RWPE2 (cell line): ENCODE data around the gene ANKRD50.

Experiments
- ATAC-seq: fragments of 200-7000 bp; cut with Tn5 transposase; 3 replicates; pipeline ENCODE4 v1.9.1; 2021; ENCODE audit warnings: low read depth
- DNase-seq: peaks from one replicate; pipeline ENCODE4 v3.0.0-alpha.2; 2020; ENCODE audit warnings: low spot score
- H3K27ac ChIP-seq: fragments of 450-650 bp; 2 replicates; pipeline ENCODE4 v1.5.1; 2017; ENCODE audit warnings: mild to moderate bottlenecking; ENCODE audit not compliant: poor library complexity, severe bottlenecking
- H3K27me3 ChIP-seq: fragments of 250-450 bp; sonication (Bioruptor Pico); 2 replicates; pipeline ENCODE4 v1.5.1; 2021; ENCODE audit warnings: mild to moderate bottlenecking, moderate library complexity; ENCODE audit not compliant: insufficient read depth, poor library complexity, severe bottlenecking
- H3K36me3 ChIP-seq: fragments of 250-450 bp; sonication (Bioruptor Pico); 2 replicates; pipeline ENCODE4 v1.5.1; 2020; ENCODE audit warnings: low read depth, mild to moderate bottlenecking, moderate library complexity
- H3K4me1 ChIP-seq: fragments of 250-450 bp; sonication (Bioruptor Pico); 2 replicates; pipeline ENCODE4 v1.5.1; 2021; ENCODE audit warnings: mild to moderate bottlenecking, moderate library complexity; ENCODE audit not compliant: insufficient read depth, poor library complexity, severe bottlenecking
- H3K4me3 ChIP-seq: fragments of 250-450 bp; sonication (Bioruptor Pico); 2 replicates; pipeline ENCODE4 v1.5.1; 2021; ENCODE audit warnings: mild to moderate bottlenecking, moderate library complexity; ENCODE audit not compliant: severe bottlenecking
- H3K9me3 ChIP-seq: fragments of 250-450 bp; sonication (Bioruptor Pico); 2 replicates; pipeline ENCODE4 v1.5.1; 2021; ENCODE audit warnings: mild to moderate bottlenecking, moderate library complexity; ENCODE audit not compliant: severe bottlenecking
- CTCF ChIP-seq: fragments of 450-650 bp; IDR thresholded peaks from one replicate; pipeline ENCODE4 v1.5.1; 2017; ENCODE audit warnings: mild to moderate bottlenecking, moderate library complexity; ENCODE audit not compliant: poor library complexity, severe bottlenecking

The ANKRD50 gene

GRCh38 chr4:124738994-124739393 lies 26.5 kb upstream of the ANKRD50 start:
- Histone ChIP-seq H3K9me3 (no peaks in the 10 kb centered on the region), H3K4me1 (no peaks in the 10 kb centered on the region), H3K36me3 (no peaks in the 10 kb centered on the region), H3K27me3 (no peaks in the 10 kb centered on the region), H3K4me3 (no peak overlapping the region), H3K27ac (no peak overlapping the region)
- ATAC-seq (no peak), DNase-seq (no peak)
- no peak for TF ChIP-seq CTCF

- Histone ChIP-seq H3K9me3 (no peaks in the 10 kb centered on the region), H3K27me3 (no peaks in the 10 kb centered on the region), H3K4me1 (no peaks in the 10 kb centered on the region), H3K4me3 (no peak overlapping the region), H3K36me3 (no peaks in the 10 kb centered on the region), H3K27ac (no peak overlapping the region)
- DNase-seq (no peak), ATAC-seq (no peak)
- no peak for TF ChIP-seq CTCF
Observed at GRCh38 chr4:124737619-124738018, 25.1 kb upstream of the ANKRD50 start.

GRCh38 chr4:124736526-124736925 lies 24.0 kb upstream of the ANKRD50 start:
- TF ChIP-seq CTCF = no peak
- no peak overlapping the region for H3K4me3 ChIP-seq
- no peaks in the 10 kb centered on the region for H3K36me3 ChIP-seq
- H3K4me1 ChIP-seq = no peaks in the 10 kb centered on the region
- H3K27ac ChIP-seq = no peak overlapping the region
- ATAC-seq = no peak
- DNase-seq = no peak
- no peaks in the 10 kb centered on the region for H3K27me3 ChIP-seq
- no peaks in the 10 kb centered on the region for H3K9me3 ChIP-seq

- Histone ChIP-seq H3K36me3 (no peaks in the 10 kb centered on the region), H3K27ac (no peak overlapping the region), H3K4me3 (no peak overlapping the region), H3K9me3 (no peaks in the 10 kb centered on the region), H3K4me1 (peaks cover 4% of the 10 kb centered on the region), H3K27me3 (no peaks in the 10 kb centered on the region)
- no peak for TF ChIP-seq CTCF
- no peak for DNase-seq
- ATAC-seq = no peak
Observed at GRCh38 chr4:124727331-124727890, 14.9 kb upstream of the ANKRD50 start.

GRCh38 chr4:124726269-124726668 lies 13.7 kb upstream of the ANKRD50 start:
- peak overlapping the region; percentile 2 for H3K27ac ChIP-seq
- TF ChIP-seq CTCF = no peak
- ATAC-seq = peak; percentile 55; the same call in 2 of the 3 replicates
- H3K36me3 ChIP-seq = no peaks in the 10 kb centered on the region
- no peaks in the 10 kb centered on the region for H3K9me3 ChIP-seq
- H3K4me3 ChIP-seq = no peak overlapping the region
- DNase-seq = no peak
- H3K27me3 ChIP-seq = no peaks in the 10 kb centered on the region
- peaks cover 4% of the 10 kb centered on the region for H3K4me1 ChIP-seq
